GM21825 (cell line): Measurements from ENCODE around the gene KIF17.
"Not testable (repeated sequence)": the region's sequence is repeated elsewhere in the genome, so short reads cannot be mapped to it uniquely, and the experiment has no call there.

Source experiments
- ATAC-seq: cut with Tn5 transposase; IDR thresholded peaks from one replicate; pipeline ENCODE4 v1.9.1; 2021; ENCODE audit warnings: mild to moderate bottlenecking, moderate library complexity; ENCODE audit not compliant: unreplicated experiment

The KIF17 gene

DNA sequence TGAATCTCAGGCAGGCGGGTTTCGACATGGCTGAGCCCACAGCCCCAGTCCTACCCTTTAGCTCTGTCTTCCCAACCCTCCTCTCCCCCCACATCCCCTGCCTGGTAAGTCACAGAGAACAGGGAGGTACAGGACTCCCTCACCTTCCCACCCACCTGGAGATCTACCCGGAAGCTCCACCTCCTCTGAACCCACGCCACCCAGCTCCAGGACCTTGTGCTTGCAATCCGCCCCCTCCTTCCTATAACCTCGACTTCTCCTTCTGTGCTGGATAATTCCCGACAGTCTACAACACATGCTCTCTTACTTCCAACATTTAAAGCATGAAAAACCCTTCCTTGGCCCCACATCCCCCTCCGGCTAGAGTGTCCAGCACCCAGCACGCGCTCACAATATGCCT is 22.3 kb downstream of the KIF17 start:
- no peak for ATAC-seq

- ATAC-seq = no peak
These were observed 24.2 kb downstream of the KIF17 start for GRCh38 chr1:20693623-20694022.

- no peak for ATAC-seq
These were observed 25.9 kb downstream of the KIF17 start for GRCh38 chr1:20691872-20692271.

- ATAC-seq = no peak
These were observed 28.2 kb downstream of the KIF17 start for GRCh38 chr1:20689645-20690056.

DNA sequence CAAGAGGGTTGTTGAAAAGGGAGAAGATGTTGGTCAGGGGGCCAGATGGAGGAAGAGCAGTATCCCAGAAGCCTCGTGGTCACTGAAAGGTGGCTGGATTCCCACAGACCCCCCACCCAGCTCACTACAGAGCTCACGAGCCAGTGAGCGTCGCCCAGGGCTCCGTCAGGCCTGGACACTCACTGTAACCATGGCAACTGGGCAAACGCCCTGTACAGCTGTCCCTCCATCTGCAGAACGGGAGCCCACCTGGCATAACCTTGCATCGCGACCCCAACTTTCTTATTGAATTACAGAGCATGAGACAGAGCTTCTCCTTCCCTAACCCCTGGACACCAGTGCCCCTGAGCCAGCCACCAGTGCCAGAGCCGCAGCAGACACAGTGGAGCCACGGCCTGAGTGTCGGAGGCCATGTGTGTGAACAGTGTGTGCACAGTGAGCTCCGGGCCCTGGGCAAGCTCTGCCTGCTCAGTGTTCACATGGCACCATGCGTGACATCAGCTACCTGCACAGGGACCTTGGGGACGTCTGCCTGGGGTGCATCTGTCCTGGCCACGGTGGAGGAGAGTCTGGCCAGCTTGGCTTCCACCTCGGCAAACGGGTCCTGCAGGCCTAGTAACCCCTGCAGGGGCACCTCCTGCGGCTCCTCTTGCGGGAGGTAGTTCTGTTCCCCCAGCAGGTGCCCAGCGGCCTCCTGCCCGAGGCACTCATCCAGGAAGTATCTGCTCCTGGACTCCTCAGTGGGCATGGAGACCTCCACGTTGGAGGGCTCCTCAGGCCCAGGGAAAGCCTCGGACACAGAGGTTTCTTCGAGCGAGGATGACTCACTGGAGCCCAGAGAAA is 30.7 kb downstream of the KIF17 start:
- ATAC-seq = no peak

DNA sequence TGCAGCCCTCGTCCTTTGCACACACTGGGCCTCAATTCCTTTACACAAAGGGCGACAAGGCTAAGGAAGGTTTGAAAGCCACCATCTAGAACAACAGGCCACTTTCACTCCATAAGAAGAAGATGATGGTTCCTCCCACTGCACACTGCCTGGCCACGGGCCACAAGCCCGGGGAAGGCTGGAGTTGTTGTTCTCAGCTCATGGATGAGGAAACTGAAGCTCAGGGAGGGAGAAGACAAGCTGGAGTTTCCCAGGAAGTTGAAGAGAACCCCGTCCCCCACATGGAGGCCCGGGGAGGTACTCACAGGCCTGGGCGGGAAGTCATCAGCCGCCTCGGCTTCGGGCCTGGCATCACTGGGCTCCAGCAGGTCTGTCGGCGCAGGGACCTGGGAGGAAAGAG is 32.1 kb downstream of the KIF17 start:
- no peak for ATAC-seq

DNA sequence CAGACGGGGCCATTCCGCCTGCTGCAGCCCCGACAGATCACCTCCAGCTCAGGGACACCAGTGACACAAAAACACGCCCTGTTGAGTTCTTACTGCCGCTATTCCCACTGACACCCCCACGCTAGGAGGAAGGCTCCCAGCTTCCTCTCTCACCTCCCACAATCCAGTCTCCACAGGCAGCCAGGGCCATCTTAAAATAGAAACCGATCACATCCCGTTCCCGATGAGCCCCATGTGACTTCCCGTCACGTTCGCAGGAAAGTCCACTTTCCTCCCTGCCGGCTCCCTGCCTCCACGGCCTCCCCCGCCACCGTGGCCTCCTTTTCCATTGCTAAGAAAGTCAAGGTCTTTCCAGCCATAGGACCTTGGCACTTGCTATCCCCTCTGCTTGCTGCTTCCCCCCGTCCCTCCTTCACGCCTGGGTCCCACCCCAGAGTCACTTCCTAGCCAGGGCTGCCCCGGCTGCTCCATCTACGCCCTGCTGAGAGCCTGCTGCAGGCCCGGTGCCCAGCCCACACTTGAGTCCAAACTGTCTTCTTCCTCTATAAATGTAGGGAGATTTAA is 32.6 kb downstream of the KIF17 start:
- ATAC-seq = no peak

DNA sequence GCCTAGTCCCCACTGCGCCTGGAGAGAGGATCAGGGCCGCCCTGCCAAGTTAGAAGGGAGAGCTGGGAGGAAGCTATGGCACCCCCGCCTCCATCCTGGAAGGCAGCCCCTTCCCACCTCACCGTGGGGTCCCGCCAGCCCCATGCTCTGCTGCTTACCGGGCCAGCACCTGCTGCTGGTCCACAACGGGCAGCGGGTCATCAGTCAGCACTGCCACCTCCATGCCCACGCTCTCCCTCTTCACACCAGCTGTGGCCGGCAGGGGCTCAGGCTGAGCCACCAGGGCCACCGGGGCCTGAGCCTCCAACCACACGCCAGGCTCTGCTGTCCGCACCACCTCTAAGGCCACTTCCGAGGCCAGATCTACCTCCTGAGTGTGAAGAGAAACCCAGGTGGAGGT is 33.2 kb downstream of the KIF17 start:
- no peak for ATAC-seq

DNA sequence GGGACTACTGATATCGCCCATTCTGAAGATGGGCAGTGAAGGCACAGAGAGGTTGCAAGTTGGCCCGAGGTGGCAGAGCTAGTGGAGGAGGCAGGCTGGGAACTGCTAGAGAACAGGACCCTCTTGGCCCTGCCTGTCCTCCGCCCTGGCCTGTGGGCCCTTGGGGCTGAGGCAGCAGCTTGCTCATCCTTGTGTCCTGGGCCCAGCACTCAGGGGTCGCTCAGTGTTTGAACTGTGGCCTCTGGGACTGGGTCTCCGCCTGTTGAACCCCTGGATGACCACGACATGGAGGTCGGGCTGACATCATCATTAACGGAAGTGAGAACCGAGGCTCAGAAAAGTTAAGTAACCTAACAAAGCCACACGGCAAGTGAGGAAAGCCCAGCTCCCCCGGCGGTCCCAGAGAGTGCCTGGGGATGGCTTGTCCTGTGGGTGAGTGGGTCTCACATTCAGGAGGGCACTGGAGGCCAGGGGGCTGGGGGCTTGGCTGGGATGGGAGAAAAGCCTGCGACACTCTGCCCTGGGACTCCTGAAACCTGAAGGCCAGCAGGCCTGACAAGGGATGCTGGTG is 33.7 kb downstream of the KIF17 start:
- no peak for ATAC-seq

GRCh38 chr1:20683614-20684013 is 34.2 kb downstream of the KIF17 start:
- no peak for ATAC-seq

- no peak for ATAC-seq
These were observed 35.1 kb downstream of the KIF17 start for GRCh38 chr1:20682571-20683236.

DNA sequence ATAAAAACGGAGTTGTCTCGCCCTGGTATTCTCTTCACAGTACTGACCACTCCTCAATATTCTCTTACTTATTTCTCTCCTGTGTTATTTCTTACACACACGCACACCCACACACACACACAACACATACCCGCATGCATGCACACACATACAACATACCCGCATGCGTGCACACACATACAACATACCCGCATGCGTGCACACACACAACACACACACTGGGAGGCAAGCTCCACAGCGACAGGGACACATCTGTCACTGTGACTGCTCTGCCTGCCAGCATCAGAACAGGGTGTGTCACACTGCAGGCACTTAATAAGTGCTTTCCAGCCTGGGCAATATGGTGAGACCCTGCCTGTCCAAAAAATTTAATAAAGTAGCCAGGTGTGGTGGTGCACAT is 35.8 kb downstream of the KIF17 start:
- no peak for ATAC-seq

DNA sequence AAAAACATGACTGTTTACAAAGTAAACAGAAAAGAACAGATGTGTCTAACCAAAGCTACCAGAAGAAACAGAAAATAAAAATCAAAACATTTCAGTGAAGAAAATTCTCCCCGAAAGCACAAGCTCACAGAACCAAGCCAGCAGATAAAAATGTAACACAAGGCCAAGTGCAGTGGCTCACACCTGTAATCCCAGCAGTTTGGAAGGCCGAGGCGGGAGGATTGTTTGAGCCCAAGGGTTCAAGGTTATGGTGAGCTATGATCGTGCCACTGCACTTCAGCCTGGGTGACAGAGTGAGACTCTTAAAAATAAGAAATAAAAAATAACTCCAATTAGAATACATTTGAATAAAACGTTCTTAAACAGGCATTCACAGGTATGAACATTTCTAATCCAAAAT is 37.5 kb downstream of the KIF17 start:
- ATAC-seq = no peak

GRCh38 chr1:20678599-20678998 is 39.2 kb downstream of the KIF17 start:
- no peak for ATAC-seq

- not testable (repeated sequence) for ATAC-seq
These were observed 44.2 kb downstream of the KIF17 start for GRCh38 chr1:20673626-20674025.

- ATAC-seq = no peak
These were observed 45.6 kb downstream of the KIF17 start for GRCh38 chr1:20672265-20672632.

DNA sequence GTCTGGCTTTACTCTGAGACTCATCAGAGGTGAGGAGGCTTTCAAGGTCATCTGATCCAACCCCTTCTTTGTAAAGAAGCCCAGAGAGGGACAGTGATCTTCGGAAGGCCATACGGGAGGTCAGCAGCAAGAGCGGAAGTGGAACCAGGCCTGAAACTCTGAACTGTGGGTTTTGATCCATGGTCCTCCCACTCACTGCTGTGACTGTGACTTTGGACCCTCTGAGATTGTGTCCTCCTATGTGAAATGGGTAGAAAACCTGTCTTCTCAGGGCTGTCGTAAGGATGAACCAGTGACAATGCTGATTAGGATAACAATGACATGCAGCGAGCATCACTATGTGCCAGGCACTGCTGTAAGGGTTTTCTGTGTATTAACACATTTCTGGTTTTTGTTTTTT is 46.9 kb downstream of the KIF17 start:
- no peak for ATAC-seq

GRCh38 chr1:20668581-20668980 is 49.2 kb downstream of the KIF17 start:
- ATAC-seq = no peak

- no peak for ATAC-seq
These were observed 51.0 kb downstream of the KIF17 start for GRCh38 chr1:20666804-20667203.

- ATAC-seq = no peak
These were observed 51.7 kb downstream of the KIF17 start for GRCh38 chr1:20666146-20666545.

GRCh38 chr1:20665726-20666125 is 52.1 kb downstream of the KIF17 start:
- no peak for ATAC-seq
